Ovary (tissue), 3 donors: Measurements from ENCODE around the gene CXCL16.

Source experiments
- CTCF ChIP-seq, 3 donors: fragments of 450-650 bp in 2 of 3; fragments of 200-600 bp in 1 of 3; IDR thresholded peaks; one replicate each; pipeline versions ENCODE4 v1.5.1 to v1.8.0; 2016 to 2022; ENCODE audit warnings: antibody characterized with exemption in 3 of 3, mild to moderate bottlenecking in 1 of 3
- EP300 ChIP-seq: sonication (generic); formaldehyde crosslinking; IDR thresholded peaks from one replicate; pipeline ENCODE4 v1.6.1; 2017; ENCODE audit warnings: antibody characterized with exemption
- POLR2A ChIP-seq: fragments of 450-650 bp; IDR thresholded peaks from one replicate; pipeline ENCODE4 v1.6.1; 2017; ENCODE audit warnings: antibody characterized with exemption, mild to moderate bottlenecking, moderate library complexity
- donor health status: DM: no; HTN: no; CAD: no.

- TF ChIP-seq POLR2A: no peak
- TF ChIP-seq CTCF (IDR thresholded peaks at IDR 0.05): no peak
- no peak for TF ChIP-seq EP300
Measured at GRCh38 chr17:4740584-4740983, 856 bp upstream of the CXCL16 start.
